Endometrial microvascular endothelial cells (primary cell): ENCODE measurements around the gene ELMOD3. TPM values are rescaled to one million over a fixed set of nuclear protein-coding genes. Genes with fewer than 3 reads are reported as not detected.
"Not testable (repeated sequence)": the region's sequence is repeated elsewhere in the genome, so short reads cannot be mapped to it uniquely, and the experiment has no call there.

Experiments used
- in situ Hi-C: cut with HindIII; loops from 2 replicates; pipeline ENCODE4 v1.10.0; 2017; ENCODE audit warnings: low sequenced_read_pairs, low pct_unique_long_range_greater_than_20kb; ENCODE audit errors: inconsistent ontology term
- total RNA-seq: library from RNA; depleted of rRNA; stranded (reverse); fragments of >200 nt; gene quantifications from one replicate; pipeline ENCODE4 v1.2.3, GENCODE V29; 2015; ENCODE audit errors: inconsistent ontology term

ELMOD3 gene
- total RNA-seq, 1 donor from 2014 or later = 17.1 TPM

DNA sequence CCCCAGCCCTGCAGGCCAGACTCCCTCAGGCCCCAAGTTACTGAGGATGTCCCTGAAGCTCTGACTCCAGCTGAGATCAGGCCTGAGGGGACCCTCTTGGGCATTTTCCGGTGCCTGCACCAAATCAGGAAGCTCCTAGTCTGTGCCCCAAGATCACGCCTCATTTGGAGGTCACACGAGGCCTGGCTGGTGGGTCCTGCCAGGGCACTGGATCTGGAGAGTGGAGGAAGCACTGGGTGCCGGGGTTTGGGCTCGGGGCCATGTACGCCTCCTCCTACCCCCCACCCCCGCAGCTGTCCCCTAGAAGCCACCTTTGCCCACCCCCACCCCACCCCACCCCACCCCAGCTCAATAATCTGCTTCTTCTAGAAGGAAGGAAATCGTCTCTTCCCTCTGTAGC is 80.1 kb downstream of the ELMOD3 start:
- in situ Hi-C loops = no loop called here

DNA sequence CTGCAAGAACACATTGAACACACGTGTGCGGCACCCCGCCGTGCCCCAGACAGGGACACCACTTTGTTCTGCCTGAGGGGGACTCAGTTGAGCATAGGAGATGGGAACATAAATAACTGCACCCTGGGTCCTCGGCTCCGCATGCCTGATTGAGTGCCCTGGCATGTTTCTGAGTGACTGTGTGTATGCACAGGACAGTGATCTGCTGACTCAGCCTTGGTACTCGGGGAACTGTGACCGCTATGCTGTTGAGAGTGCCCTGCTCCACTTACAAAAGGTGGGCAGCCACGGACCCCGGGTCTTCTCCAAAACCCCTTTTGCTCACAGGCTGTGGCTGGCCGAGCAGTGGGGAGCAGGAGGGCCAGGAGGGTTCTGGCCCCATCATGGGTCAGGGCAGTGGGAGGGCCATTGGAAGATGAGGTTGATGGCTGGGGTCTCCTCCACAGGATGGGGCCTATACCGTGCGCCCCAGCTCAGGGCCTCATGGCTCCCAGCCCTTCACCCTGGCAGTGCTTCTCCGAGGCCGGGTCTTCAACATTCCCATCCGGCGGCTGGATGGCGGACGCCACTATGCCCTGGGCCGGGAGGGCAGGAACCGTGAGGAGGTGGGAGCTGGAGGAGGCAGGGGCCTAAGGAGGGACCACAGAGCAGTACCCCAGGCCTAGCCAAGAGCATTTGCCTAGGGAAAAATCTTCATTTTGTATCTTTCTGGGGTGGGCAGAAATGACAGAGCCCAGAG is 80.8 kb downstream of the ELMOD3 start:
- in situ Hi-C loops = no loop called here

DNA sequence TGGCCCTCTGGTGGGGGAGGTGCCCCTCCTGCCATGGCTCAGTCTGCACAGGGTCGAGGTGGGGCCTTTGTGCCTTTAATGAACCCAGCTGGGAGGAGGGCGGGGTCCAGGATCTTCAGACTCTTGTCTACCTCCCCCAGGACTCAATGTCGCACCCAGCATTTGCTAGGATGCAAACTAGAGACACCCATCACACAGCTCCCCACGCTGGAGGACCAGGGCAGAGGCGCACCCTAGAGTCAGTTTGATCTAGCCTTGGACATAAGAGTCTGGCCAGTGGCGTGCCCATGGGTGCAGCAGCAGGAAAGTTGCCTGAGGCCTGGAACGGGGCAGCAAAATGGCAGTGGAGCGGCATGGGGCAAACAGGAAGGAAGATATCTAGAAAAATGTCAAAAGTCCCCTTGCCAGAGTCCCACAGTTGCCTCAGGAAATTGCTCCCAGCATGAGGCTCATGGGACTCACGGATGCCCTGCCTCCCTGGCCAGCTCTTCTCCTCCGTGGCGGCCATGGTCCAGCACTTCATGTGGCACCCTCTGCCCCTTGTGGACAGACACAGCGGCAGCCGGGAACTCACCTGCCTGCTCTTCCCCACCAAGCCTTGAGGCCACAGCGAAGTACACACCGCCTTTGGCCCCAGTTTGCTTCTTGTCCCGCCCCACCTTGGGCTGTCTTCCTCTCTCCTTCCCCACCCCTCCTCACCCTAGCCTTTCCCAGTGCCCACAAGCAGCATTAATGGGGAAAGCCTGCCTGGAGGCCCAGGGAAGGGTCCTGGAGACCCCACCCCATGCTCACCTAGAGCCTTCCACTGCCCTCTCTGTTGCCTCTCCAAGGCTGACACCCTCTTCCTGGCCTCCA is 81.6 kb downstream of the ELMOD3 start:
- in situ Hi-C loops = no loop called here

DNA sequence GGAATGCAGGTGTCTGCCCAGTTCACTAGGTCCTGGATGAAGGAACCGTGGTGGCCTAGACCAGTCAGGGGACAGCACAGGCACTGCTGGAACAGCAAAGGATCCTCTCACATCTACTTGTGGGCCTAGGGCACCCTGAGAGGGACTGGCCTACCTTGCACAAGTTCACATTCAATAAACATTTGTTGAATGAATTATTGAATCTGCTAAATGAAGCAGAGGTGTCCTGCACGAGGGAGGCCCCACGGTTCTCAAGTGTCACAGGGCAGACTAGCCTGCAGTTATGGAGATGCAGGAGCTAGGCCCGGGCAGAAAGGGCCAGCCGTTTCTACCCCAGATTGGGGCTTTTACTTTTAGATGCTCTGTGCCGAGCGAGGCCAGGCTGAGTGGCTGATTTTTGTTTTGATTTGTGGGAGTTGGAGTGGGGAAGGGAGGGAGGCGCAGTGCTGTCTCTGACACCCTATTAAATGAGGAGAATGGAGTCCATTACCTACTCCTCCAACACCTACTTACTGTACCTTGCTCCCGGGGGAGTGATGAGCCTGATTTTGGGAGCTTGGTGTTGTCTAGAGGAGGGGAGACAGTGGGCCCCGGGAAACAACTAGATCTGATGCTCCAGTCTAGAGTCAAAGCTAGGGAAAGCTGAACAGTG is 82.4 kb downstream of the ELMOD3 start:
- in situ Hi-C loops = no loop called here

DNA sequence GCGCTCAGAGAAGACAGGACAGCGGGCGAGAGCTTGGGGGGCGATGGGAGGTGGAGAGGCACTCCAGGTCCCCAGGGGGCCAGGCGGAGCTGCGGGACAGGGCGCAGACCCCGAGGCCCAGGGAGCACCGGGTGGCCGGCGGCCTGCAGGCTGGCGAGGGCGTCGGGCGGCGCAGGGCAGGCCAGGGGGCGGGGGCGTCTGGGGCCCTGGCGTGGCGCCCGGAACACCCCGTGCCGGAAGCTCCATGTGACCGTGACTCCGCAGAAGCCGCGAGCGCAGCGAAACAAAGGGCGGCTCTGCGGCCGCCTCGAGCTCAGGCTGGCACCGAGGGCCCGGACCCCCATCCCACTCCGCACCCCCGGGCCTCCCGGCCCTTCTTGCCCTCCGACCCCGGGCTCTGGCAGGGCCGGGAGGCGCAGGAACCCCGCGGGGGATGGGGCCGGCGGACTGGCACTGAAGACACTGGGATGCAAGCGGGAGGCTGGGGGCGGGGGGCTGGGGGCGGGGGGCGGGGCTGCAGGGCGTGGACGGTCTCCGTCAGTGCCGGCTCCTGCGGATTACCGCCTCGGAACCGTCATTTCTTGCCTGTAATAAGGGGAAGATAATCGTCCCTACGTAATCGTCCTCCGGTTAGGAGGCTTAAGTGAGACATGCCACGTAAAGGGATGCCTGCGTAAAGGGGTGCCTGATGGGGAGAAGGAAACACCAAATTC is 83.1 kb downstream of the ELMOD3 start:
- in situ Hi-C loops = no loop called here

DNA sequence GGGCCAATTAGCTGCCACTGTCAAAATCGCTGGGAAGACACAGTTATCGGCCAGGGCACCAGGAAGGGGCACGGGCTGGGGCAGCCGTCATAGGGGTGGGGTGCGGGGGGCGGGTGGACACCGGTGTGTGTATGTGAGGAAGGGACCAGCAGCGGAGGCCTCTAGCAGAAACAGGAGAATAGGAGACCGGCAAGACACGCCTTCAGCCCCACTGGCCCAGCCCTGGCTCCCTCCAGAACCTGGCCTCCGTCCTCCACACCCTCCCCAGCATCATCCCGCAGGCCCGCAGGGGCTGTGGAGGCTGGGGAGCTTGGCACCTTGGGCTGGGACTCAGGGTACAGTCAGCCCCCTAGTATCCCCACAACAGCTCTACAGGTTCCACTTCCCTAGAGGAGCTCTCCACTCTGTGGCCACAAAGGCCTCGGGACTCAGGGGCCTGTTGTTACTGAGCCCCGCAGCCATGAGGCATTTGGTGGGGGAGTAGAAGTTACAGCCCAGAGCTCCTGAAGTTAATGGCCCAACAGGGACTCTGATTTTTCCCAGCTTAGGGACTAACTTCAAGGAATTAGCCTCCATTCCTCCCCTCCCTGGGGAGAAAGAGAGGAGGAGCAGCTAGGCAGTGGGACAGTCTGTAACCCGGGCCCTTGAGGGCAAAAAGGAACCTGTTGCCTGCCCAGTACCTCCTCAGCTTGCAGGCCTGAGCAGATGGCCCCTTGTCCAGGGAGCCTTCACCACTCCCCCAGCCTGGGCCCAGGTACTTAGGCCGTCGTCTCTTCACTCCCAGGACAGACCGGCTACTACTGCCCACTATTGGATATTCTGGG is 83.8 kb downstream of the ELMOD3 start:
- in situ Hi-C loops = no loop called here

DNA sequence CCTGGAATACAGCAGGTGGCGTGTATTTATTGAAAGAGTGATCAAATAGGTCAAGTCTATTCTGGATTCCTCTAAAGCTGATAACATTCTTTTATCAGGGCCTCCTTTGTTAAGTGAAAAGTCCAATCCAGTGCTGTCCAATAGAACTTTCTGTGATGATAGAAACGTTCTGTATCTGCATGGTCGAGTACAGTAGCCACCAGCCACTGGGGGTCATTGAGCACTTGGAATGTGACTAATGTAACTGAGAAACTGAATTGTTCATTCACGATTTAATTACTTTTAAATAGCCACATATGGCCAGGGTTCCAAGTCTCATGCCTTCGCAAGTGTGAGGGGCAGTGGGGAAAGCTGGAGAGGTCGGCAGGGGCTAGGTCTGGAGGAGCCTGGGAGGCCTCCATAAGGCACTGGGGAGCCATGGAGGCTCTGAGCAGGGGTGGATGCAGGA is 84.5 kb downstream of the ELMOD3 start:
- in situ Hi-C loops = no loop called here

DNA sequence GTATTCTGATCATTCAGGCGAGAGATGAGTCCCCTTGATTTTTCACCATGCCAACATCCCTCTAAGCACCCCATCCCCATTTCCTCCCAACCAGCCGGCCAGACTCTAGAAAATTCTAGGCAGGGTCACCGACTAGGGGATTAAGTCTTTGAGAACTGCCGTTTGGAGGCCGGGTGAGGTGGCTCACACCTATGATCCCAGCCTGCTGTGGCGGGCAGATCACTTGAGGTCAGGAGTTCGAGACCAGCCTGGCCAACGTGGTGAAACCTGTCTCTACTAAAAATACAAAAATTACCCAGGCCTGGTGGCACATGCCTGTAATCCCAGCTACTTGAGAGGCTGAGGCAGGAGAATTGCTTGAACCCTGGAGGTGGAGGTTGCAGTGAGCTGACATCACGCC is 85.0 kb downstream of the ELMOD3 start:
- in situ Hi-C loops = not testable (repeated sequence)

DNA sequence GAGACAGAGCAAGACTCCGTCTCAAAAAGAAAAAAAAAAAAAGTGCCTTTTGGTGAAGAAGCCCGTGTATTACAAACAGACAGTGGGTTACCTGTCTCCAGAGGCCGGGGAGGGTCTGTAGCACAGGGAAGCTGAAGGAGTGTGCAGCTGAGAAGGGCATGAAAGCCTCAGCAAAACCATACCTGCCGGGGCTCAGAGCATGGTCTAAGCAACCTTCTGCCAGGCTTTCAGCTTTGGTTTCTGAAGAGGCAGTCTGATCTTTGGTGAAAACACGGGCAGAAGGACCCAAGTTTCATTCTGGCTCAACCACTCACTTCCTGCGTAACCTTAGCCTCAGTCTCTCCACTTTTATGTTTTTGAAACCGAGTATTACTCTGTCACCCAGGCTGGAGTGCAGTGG is 85.4 kb downstream of the ELMOD3 start:
- in situ Hi-C loops = no loop called here

DNA sequence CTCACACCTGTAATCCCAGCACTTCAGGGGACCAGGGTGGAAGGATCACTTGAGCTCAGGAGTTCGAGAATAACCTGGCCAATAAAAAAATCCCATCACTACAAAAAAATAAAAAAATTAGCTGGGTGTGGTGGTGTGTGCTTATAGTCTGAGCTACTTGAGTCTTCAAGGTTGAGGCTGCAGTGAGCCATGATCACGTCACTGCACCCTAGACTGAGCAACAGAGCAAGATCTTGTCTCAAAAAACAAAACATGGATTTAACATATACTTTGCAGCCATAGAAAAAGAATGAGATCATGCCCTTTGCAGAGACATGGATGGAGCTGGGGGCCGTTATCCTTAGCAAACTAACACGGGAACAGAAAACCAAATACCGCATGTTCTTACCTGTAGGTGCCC is 86.2 kb downstream of the ELMOD3 start:
- in situ Hi-C loops = no loop called here

Other genes with a start within 250 kb of the ELMOD3 start
- gene TCF7L1, start 221.4 kb upstream of the ELMOD3 start, total RNA-seq = 3.1 TPM
- gene TGOLN2, start 26.8 kb upstream of the ELMOD3 start, total RNA-seq = 99.0 TPM
- gene RETSAT, start 241 bp upstream of the ELMOD3 start, total RNA-seq = 49.0 TPM
- gene CAPG, start 55.6 kb downstream of the ELMOD3 start, total RNA-seq = 99.7 TPM
- gene SH2D6, start 63.9 kb downstream of the ELMOD3 start, total RNA-seq = not detected
- gene MAT2A, start 184.4 kb downstream of the ELMOD3 start, total RNA-seq = 179 TPM
- 77.5 TPM for gene GGCX, start 206.7 kb downstream of the ELMOD3 start, total RNA-seq
- 3.6 TPM for gene VAMP8, start 222.8 kb downstream of the ELMOD3 start, total RNA-seq
- gene VAMP5, start 229.7 kb downstream of the ELMOD3 start, total RNA-seq = 124 TPM
- gene RNF181, start 241.0 kb downstream of the ELMOD3 start, total RNA-seq = 174 TPM
- gene TMEM150A, start 247.9 kb downstream of the ELMOD3 start, total RNA-seq = 23.5 TPM